ENCODE results near the gene HAGHL. TPM values are rescaled to one million over a fixed set of nuclear protein-coding genes. Genes with fewer than 3 reads are reported as not detected.

Gene HAGHL
- total RNA-seq, 1 donor from 2014 or later = 17.7 TPM

DNA sequence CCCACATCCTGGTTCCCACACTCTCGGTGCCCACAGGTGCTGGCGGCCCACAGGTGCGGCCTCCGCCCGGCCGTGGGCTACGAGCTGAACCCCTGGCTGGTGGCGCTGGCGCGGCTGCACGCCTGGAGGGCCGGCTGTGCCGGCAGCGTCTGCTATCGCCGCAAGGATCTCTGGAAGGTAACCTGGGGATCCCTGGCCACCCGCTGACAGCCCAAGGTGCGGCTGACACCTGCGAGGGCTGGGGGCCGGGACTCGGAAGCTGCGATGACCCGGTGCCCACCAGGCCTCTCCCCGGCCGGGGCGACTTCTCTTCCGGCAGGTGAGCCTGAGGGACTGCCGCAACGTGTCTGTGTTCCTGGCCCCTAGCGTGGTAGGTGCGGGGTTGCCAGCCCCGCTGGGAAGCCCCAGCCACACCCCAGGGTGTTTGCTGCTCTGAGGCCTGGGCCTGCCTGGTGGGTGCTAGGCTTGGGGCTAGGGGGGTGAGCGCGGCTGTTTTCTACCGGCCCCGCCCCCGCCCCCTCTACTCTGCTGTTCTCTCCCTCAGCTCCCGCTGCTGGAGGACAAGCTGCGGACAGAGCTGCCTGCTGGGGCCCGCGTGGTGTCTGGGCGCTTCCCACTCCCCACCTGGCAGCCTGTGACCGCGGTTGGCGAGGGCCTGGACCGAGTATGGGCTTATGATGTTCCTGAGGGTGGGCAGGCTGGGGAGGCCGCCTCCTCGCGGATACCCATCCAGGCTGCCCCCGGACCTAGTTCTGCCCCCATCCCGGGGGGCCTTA, 5.0 kb upstream of the HAGHL start:
- Histone ChIP-seq H3K27me3 (ENCODE audit: control insufficient read depth, insufficient read depth, low read length) (no peaks in the 10 kb centered on the region), H3K4me3 (ENCODE audit: low read depth, low read length) (peak overlapping the region; percentile 80), H3K36me3 (ENCODE audit: control insufficient read depth, insufficient read depth, low read length) (no peaks in the 10 kb centered on the region)
- TF ChIP-seq, protein P1, sequence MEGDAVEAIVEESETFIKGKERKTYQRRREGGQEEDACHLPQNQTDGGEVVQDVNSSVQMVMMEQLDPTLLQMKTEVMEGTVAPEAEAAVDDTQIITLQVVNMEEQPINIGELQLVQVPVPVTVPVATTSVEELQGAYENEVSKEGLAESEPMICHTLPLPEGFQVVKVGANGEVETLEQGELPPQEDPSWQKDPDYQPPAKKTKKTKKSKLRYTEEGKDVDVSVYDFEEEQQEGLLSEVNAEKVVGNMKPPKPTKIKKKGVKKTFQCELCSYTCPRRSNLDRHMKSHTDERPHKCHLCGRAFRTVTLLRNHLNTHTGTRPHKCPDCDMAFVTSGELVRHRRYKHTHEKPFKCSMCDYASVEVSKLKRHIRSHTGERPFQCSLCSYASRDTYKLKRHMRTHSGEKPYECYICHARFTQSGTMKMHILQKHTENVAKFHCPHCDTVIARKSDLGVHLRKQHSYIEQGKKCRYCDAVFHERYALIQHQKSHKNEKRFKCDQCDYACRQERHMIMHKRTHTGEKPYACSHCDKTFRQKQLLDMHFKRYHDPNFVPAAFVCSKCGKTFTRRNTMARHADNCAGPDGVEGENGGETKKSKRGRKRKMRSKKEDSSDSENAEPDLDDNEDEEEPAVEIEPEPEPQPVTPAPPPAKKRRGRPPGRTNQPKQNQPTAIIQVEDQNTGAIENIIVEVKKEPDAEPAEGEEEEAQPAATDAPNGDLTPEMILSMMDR (IDR thresholded peaks at IDR 0.05; ENCODE audit: insufficient read depth, low read length, poor library complexity, severe bottlenecking) = no peak
- no peak for DNase-seq (ENCODE audit: low read depth)

GRCh38 chr16:722835-723633, 3.9 kb upstream of the HAGHL start:
- TF ChIP-seq, protein P1 (IDR thresholded peaks at IDR 0.05; ENCODE audit: insufficient read depth, low read length, poor library complexity, severe bottlenecking) = no peak
- Histone ChIP-seq H3K27me3 (ENCODE audit: control insufficient read depth, insufficient read depth, low read length) (no peaks in the 10 kb centered on the region), H3K4me3 (ENCODE audit: low read depth, low read length) (no peak overlapping the region), H3K36me3 (ENCODE audit: control insufficient read depth, insufficient read depth, low read length) (no peaks in the 10 kb centered on the region)
- DNase-seq (ENCODE audit: low read depth) = no peak

GRCh38 chr16:723695-724094, 3.2 kb upstream of the HAGHL start:
- no peak for DNase-seq (ENCODE audit: low read depth)

GRCh38 chr16:724188-725040, 2.5 kb upstream of the HAGHL start:
- DNase-seq (ENCODE audit: low read depth) = no peak

More at GRCh38 chr16:723695-724094, 3.2 kb upstream of the HAGHL start:
- H3K4me3 ChIP-seq (ENCODE audit: low read depth, low read length) = no peak overlapping the region
- H3K36me3 ChIP-seq (ENCODE audit: control insufficient read depth, insufficient read depth, low read length) = no peaks in the 10 kb centered on the region
- H3K27me3 ChIP-seq (ENCODE audit: control insufficient read depth, insufficient read depth, low read length) = no peaks in the 10 kb centered on the region
- TF ChIP-seq, protein P1 (IDR thresholded peaks at IDR 0.05; ENCODE audit: insufficient read depth, low read length, poor library complexity, severe bottlenecking) = no peak

GRCh38 chr16:725041-725376, 1.9 kb upstream of the HAGHL start:
- Histone ChIP-seq H3K4me3 (ENCODE audit: low read depth, low read length) (no peak overlapping the region), H3K36me3 (ENCODE audit: control insufficient read depth, insufficient read depth, low read length) (no peaks in the 10 kb centered on the region), H3K27me3 (ENCODE audit: control insufficient read depth, insufficient read depth, low read length) (no peaks in the 10 kb centered on the region)
- TF ChIP-seq, protein P1 (IDR thresholded peaks at IDR 0.05; ENCODE audit: insufficient read depth, low read length, poor library complexity, severe bottlenecking) = no peak
- no peak for DNase-seq (ENCODE audit: low read depth)

More at GRCh38 chr16:724188-725040, 2.5 kb upstream of the HAGHL start:
- H3K4me3 ChIP-seq (ENCODE audit: low read depth, low read length) = no peak overlapping the region
- no peaks in the 10 kb centered on the region for H3K27me3 ChIP-seq (ENCODE audit: control insufficient read depth, insufficient read depth, low read length)
- TF ChIP-seq, protein P1 (IDR thresholded peaks at IDR 0.05; ENCODE audit: insufficient read depth, low read length, poor library complexity, severe bottlenecking) = no peak
- H3K36me3 ChIP-seq (ENCODE audit: control insufficient read depth, insufficient read depth, low read length) = no peaks in the 10 kb centered on the region
